ENCODE results near the gene USF2.

Gene USF2

GRCh38 chr19:35303357-35303915 is 34.7 kb downstream of the USF2 start:
- no peak for DNase-seq

- no peak for DNase-seq
These were observed 35.3 kb downstream of the USF2 start for GRCh38 chr19:35304036-35304435.

GRCh38 chr19:35305181-35305580 is 36.4 kb downstream of the USF2 start:
- no peak for DNase-seq

GRCh38 chr19:35306473-35307246 is 37.9 kb downstream of the USF2 start:
- DNase-seq, result peak; percentile 42

GRCh38 chr19:35307931-35308330 is 39.2 kb downstream of the USF2 start:
- no peak for DNase-seq

GRCh38 chr19:35308910-35309309 is 40.1 kb downstream of the USF2 start:
- DNase-seq, result no peak

GRCh38 chr19:35309481-35310279 is 40.9 kb downstream of the USF2 start:
- no peak for DNase-seq

GRCh38 chr19:35310331-35310730 is 41.6 kb downstream of the USF2 start:
- no peak for DNase-seq

- DNase-seq, result no peak
These were observed 42.2 kb downstream of the USF2 start for GRCh38 chr19:35310811-35311465.

- DNase-seq, result no peak
These were observed 43.3 kb downstream of the USF2 start for GRCh38 chr19:35311901-35312665.

- peak; percentile 64 for DNase-seq
These were observed 44.8 kb downstream of the USF2 start for GRCh38 chr19:35313587-35313986.

GRCh38 chr19:35314031-35314430 is 45.3 kb downstream of the USF2 start:
- no peak for DNase-seq

GRCh38 chr19:35314858-35315470 is 46.2 kb downstream of the USF2 start:
- DNase-seq, result no peak

GRCh38 chr19:35315883-35316282 is 47.1 kb downstream of the USF2 start:
- DNase-seq, result no peak

GRCh38 chr19:35316560-35316959 is 47.8 kb downstream of the USF2 start:
- DNase-seq, result no peak

GRCh38 chr19:35317464-35318043 is 48.8 kb downstream of the USF2 start:
- no peak for DNase-seq

GRCh38 chr19:35318679-35319448 is 50.1 kb downstream of the USF2 start:
- no peak for DNase-seq

GRCh38 chr19:35320065-35320713 is 51.4 kb downstream of the USF2 start:
- DNase-seq, result no peak

GRCh38 chr19:35321291-35321690 is 52.5 kb downstream of the USF2 start:
- no peak for DNase-seq

- no peak for DNase-seq
These were observed 53.3 kb downstream of the USF2 start for GRCh38 chr19:35322014-35322413.
